ENCODE measurements around the gene ADAMTS9.

ADAMTS9 gene

GRCh38 chr3:64627042-64627441, 60.8 kb downstream of the ADAMTS9 start:
- no peak for TF ChIP-seq CTCF (IDR thresholded peaks at IDR 0.05)
- no peaks in the 10 kb centered on the region for H3K27me3 ChIP-seq
- no peak overlapping the region for H3K27ac ChIP-seq
- H3K4me3 ChIP-seq (ENCODE audit: low read depth in 1 of 2, low read length in 1 of 2): no peak overlapping the region
- H3K9me3 ChIP-seq: no peaks in the 10 kb centered on the region
- no peaks in the 10 kb centered on the region for H3K4me1 ChIP-seq (ENCODE audit: control insufficient read depth in 1 of 2, insufficient read depth in 1 of 2, low read depth in 1 of 2, low read length in 1 of 2)
- no peaks in the 10 kb centered on the region for H3K36me3 ChIP-seq

- no peak for TF ChIP-seq CTCF (IDR thresholded peaks at IDR 0.05)
- H3K36me3 ChIP-seq: no peaks in the 10 kb centered on the region
- no peaks in the 10 kb centered on the region for H3K4me1 ChIP-seq (ENCODE audit: control insufficient read depth in 1 of 2, insufficient read depth in 1 of 2, low read depth in 1 of 2, low read length in 1 of 2)
- no peaks in the 10 kb centered on the region for H3K9me3 ChIP-seq
- no peak overlapping the region for H3K4me3 ChIP-seq (ENCODE audit: low read depth in 1 of 2, low read length in 1 of 2)
- H3K27ac ChIP-seq: no peak overlapping the region
- no peaks in the 10 kb centered on the region for H3K27me3 ChIP-seq
These were observed 62.4 kb downstream of the ADAMTS9 start for GRCh38 chr3:64625381-64625780.

GRCh38 chr3:64623125-64623524, 64.7 kb downstream of the ADAMTS9 start:
- Histone ChIP-seq H3K4me3 (ENCODE audit: low read depth in 1 of 2, low read length in 1 of 2) (no peak overlapping the region), H3K4me1 (ENCODE audit: control insufficient read depth in 1 of 2, insufficient read depth in 1 of 2, low read depth in 1 of 2, low read length in 1 of 2) (no peaks in the 10 kb centered on the region), H3K36me3 (no peaks in the 10 kb centered on the region), H3K9me3 (no peaks in the 10 kb centered on the region), H3K27ac (no peak overlapping the region), H3K27me3 (no peaks in the 10 kb centered on the region)
- TF ChIP-seq CTCF (IDR thresholded peaks at IDR 0.05): no peak

GRCh38 chr3:64621726-64622395, 65.9 kb downstream of the ADAMTS9 start:
- no peak overlapping the region for H3K4me3 ChIP-seq (ENCODE audit: low read depth in 1 of 2, low read length in 1 of 2)
- peaks cover 0 to 3% of the 10 kb centered on the region in 2 experiments for H3K4me1 ChIP-seq (ENCODE audit: control insufficient read depth in 1 of 2, insufficient read depth in 1 of 2, low read depth in 1 of 2, low read length in 1 of 2)
- no peaks in the 10 kb centered on the region for H3K27me3 ChIP-seq
- H3K9me3 ChIP-seq: no peaks in the 10 kb centered on the region
- no peaks in the 10 kb centered on the region for H3K36me3 ChIP-seq
- H3K27ac ChIP-seq: no peak overlapping the region
- no peak for TF ChIP-seq CTCF (IDR thresholded peaks at IDR 0.05)

- H3K9me3 ChIP-seq: no peaks in the 10 kb centered on the region
- H3K4me1 ChIP-seq (ENCODE audit: control insufficient read depth in 1 of 2, insufficient read depth in 1 of 2, low read depth in 1 of 2, low read length in 1 of 2): peaks cover 0 to 6% of the 10 kb centered on the region in 2 experiments
- H3K36me3 ChIP-seq: no peaks in the 10 kb centered on the region
- TF ChIP-seq CTCF (IDR thresholded peaks at IDR 0.05): no peak
- H3K27me3 ChIP-seq: no peaks in the 10 kb centered on the region
- no peak overlapping the region for H3K27ac ChIP-seq
- H3K4me3 ChIP-seq (ENCODE audit: low read depth in 1 of 2, low read length in 1 of 2): no peak overlapping the region
These were observed 66.5 kb downstream of the ADAMTS9 start for GRCh38 chr3:64621275-64621674.
